ENCODE measurements around the gene REEP1.

DNA sequence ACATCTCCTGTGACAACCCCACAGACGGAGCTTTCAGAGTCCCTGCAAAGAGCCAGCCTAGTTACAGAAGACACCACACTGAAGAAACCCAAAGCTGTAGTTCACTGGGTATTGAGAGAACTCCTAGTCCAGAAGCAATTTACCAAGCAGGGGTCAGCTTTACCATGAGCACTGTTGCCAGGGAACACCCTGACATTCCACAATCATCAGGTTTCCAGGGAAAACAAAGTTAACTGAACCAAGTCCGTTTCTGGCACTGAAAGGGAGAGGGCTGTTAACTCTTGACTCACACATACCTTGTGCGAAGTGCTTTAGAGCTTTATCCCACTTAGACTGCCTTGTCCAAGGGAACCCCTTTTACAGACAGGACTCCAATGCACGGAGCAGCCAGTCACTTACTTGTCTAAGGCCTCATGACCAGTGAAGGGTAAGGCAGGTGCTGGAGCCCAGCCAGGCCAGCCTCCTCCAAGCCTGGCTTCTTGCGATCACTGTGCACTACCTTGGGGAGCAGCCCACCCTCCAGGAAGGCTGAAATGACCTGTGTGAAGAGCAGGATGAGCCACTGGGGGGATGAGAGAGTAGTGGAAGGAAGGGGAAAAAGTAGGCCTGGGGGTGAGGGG is 53.9 kb downstream of the REEP1 start:
- TF ChIP-seq, protein P1, sequence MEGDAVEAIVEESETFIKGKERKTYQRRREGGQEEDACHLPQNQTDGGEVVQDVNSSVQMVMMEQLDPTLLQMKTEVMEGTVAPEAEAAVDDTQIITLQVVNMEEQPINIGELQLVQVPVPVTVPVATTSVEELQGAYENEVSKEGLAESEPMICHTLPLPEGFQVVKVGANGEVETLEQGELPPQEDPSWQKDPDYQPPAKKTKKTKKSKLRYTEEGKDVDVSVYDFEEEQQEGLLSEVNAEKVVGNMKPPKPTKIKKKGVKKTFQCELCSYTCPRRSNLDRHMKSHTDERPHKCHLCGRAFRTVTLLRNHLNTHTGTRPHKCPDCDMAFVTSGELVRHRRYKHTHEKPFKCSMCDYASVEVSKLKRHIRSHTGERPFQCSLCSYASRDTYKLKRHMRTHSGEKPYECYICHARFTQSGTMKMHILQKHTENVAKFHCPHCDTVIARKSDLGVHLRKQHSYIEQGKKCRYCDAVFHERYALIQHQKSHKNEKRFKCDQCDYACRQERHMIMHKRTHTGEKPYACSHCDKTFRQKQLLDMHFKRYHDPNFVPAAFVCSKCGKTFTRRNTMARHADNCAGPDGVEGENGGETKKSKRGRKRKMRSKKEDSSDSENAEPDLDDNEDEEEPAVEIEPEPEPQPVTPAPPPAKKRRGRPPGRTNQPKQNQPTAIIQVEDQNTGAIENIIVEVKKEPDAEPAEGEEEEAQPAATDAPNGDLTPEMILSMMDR (IDR thresholded peaks at IDR 0.05): no peak
- no peak for TF ChIP-seq POLR2AphosphoS5 (IDR thresholded peaks at IDR 0.05)
- TF ChIP-seq POLR2A (IDR thresholded peaks at IDR 0.05): no peak

Data from suprapubic skin (tissue), 4 donors.